Stimulated activated naive CD4-positive, alpha-beta T cell (primary cell): ENCODE results near the gene CBFA2T3.

Experiments
- DNase-seq, 6 experiments: peaks; one replicate each; lab custom pipeline; 2025; lab: John Stamatoyannopoulos, UW

CBFA2T3 gene

GRCh38 chr16:88877564-88878289 is 99.3 kb downstream of the CBFA2T3 start:
- DNase-seq, result no peak

GRCh38 chr16:88876942-88877526 is 100.0 kb downstream of the CBFA2T3 start:
- no peak for DNase-seq

- DNase-seq, result no peak
Observed at GRCh38 chr16:88875703-88876234, 101.2 kb downstream of the CBFA2T3 start.

GRCh38 chr16:88874938-88875599 is 101.9 kb downstream of the CBFA2T3 start:
- DNase-seq, result no peak

- no peak for DNase-seq
Observed at GRCh38 chr16:88872650-88873331, 104.2 kb downstream of the CBFA2T3 start.

- no peak for DNase-seq
Observed at GRCh38 chr16:88871730-88872416, 105.1 kb downstream of the CBFA2T3 start.

- DNase-seq, result no peak
Observed at GRCh38 chr16:88871349-88871702, 105.7 kb downstream of the CBFA2T3 start.

GRCh38 chr16:88870608-88871348 is 106.2 kb downstream of the CBFA2T3 start:
- DNase-seq, result no peak

- no peak for DNase-seq
Observed at GRCh38 chr16:88869673-88869980, 107.4 kb downstream of the CBFA2T3 start.

- DNase-seq, result no peak
Observed at GRCh38 chr16:88868974-88869672, 107.9 kb downstream of the CBFA2T3 start.

GRCh38 chr16:88867581-88868246 is 109.3 kb downstream of the CBFA2T3 start:
- DNase-seq, result no peak

GRCh38 chr16:88866151-88866920 is 110.7 kb downstream of the CBFA2T3 start, which contains the start of gene PABPN1L:
Gene PABPN1L (minus strand): TSS chr16:88866660. CDS start chr16:88866606, 54 bp downstream.
- no peak for DNase-seq

GRCh38 chr16:88865742-88866141 is 111.3 kb downstream of the CBFA2T3 start:
- DNase-seq, result no peak

- DNase-seq, result no peak
Observed at GRCh38 chr16:88865310-88865709, 111.7 kb downstream of the CBFA2T3 start.

- DNase-seq, result no peak
Observed at GRCh38 chr16:88864521-88864920, 112.5 kb downstream of the CBFA2T3 start.

GRCh38 chr16:88864099-88864498 is 112.9 kb downstream of the CBFA2T3 start:
- DNase-seq, result no peak

GRCh38 chr16:88863426-88863825 is 113.6 kb downstream of the CBFA2T3 start:
- no peak for DNase-seq

GRCh38 chr16:88862968-88863367 is 114.0 kb downstream of the CBFA2T3 start:
- DNase-seq, result no peak

GRCh38 chr16:88861359-88861758 is 115.6 kb downstream of the CBFA2T3 start:
- DNase-seq, result no peak
